ENCODE data around the gene PNPLA5.

DNA sequence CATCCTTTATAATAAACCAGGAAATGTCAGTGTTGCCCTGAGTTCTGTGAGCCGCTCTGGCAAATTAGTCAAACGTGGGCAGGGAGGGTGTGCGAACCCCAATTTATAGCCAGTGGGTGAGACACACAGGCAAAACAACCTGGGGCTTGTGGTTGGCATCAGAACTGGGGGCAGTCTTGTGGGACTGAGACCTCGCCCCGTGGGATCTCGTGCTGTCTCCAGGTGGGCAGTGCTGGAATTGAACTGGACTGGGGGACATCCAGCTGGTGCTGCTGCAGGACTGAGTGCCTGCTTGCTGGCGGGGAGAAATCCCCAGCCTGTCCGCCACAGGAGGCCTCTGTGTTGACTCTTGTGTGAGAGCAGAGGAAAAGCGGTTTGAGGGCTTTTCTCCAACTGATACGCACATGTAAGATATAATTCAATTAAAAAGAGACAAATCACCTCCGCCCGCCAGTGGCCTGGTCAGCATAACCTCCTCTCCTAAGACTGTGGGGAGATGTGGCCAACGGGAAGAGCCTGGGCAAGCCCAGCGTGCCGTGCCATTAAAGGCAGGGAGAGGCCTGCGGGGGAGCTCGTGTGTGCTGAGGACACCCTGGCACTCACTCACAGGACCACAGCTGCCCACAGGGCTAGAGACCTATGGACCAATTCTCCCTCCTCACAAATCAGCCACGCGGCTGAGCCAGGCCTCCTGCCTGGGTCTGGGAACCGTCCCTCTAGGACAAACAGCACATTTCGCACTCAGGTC, 47.9 kb downstream of the PNPLA5 start:
- TF ChIP-seq, protein P1, sequence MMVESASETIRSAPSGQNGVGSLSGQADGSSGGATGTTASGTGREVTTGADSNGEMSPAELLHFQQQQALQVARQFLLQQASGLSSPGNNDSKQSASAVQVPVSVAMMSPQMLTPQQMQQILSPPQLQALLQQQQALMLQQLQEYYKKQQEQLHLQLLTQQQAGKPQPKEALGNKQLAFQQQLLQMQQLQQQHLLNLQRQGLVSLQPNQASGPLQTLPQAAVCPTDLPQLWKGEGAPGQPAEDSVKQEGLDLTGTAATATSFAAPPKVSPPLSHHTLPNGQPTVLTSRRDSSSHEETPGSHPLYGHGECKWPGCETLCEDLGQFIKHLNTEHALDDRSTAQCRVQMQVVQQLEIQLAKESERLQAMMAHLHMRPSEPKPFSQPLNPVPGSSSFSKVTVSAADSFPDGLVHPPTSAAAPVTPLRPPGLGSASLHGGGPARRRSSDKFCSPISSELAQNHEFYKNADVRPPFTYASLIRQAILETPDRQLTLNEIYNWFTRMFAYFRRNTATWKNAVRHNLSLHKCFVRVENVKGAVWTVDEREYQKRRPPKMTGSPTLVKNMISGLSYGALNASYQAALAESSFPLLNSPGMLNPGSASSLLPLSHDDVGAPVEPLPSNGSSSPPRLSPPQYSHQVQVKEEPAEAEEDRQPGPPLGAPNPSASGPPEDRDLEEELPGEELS (CRISPR knock-in tag; IDR thresholded peaks at IDR 0.05) = no peak
- TF ChIP-seq, protein P2, sequence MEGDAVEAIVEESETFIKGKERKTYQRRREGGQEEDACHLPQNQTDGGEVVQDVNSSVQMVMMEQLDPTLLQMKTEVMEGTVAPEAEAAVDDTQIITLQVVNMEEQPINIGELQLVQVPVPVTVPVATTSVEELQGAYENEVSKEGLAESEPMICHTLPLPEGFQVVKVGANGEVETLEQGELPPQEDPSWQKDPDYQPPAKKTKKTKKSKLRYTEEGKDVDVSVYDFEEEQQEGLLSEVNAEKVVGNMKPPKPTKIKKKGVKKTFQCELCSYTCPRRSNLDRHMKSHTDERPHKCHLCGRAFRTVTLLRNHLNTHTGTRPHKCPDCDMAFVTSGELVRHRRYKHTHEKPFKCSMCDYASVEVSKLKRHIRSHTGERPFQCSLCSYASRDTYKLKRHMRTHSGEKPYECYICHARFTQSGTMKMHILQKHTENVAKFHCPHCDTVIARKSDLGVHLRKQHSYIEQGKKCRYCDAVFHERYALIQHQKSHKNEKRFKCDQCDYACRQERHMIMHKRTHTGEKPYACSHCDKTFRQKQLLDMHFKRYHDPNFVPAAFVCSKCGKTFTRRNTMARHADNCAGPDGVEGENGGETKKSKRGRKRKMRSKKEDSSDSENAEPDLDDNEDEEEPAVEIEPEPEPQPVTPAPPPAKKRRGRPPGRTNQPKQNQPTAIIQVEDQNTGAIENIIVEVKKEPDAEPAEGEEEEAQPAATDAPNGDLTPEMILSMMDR (CRISPR knock-in tag; IDR thresholded peaks at IDR 0.05) = no peak
- TF ChIP-seq GABPA (IDR thresholded peaks at IDR 0.05; ENCODE audit: low read depth, low read length) (no peak), GABPA (CRISPR knock-in tag; IDR thresholded peaks at IDR 0.05; ENCODE audit: low read depth) (no peak), SMAD9 (CRISPR knock-in tag; IDR thresholded peaks at IDR 0.05) (no peak), ZNF441 (CRISPR knock-in tag; IDR thresholded peaks at IDR 0.05; ENCODE audit: borderline replicate concordance) (no peak), PHF20 (CRISPR knock-in tag; IDR thresholded peaks at IDR 0.05) (no peak), ZZZ3 (CRISPR knock-in tag; IDR thresholded peaks at IDR 0.05; ENCODE audit: borderline replicate concordance) (no peak), KLF9 (CRISPR knock-in tag; IDR thresholded peaks at IDR 0.05; ENCODE audit: low read depth) (no peak), MXI1 (IDR thresholded peaks at IDR 0.05; ENCODE audit: borderline replicate concordance, low read depth, low read length) (no peak), FOSL1 (CRISPR knock-in tag; IDR thresholded peaks at IDR 0.05; ENCODE audit: borderline replicate concordance) (no peak)
- TF ChIP-seq, protein P3, sequence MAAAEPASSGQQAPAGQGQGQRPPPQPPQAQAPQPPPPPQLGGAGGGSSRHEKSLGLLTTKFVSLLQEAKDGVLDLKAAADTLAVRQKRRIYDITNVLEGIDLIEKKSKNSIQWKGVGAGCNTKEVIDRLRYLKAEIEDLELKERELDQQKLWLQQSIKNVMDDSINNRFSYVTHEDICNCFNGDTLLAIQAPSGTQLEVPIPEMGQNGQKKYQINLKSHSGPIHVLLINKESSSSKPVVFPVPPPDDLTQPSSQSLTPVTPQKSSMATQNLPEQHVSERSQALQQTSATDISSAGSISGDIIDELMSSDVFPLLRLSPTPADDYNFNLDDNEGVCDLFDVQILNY (CRISPR knock-in tag; conservative IDR thresholded peaks at IDR 0.05) = no peak
- TF ChIP-seq, protein P4, sequence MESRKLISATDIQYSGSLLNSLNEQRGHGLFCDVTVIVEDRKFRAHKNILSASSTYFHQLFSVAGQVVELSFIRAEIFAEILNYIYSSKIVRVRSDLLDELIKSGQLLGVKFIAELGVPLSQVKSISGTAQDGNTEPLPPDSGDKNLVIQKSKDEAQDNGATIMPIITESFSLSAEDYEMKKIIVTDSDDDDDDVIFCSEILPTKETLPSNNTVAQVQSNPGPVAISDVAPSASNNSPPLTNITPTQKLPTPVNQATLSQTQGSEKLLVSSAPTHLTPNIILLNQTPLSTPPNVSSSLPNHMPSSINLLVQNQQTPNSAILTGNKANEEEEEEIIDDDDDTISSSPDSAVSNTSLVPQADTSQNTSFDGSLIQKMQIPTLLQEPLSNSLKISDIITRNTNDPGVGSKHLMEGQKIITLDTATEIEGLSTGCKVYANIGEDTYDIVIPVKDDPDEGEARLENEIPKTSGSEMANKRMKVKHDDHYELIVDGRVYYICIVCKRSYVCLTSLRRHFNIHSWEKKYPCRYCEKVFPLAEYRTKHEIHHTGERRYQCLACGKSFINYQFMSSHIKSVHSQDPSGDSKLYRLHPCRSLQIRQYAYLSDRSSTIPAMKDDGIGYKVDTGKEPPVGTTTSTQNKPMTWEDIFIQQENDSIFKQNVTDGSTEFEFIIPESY (CRISPR knock-in tag; IDR thresholded peaks at IDR 0.05) = no peak

Data from HepG2 (cell line).